ENCODE results near the gene RFNG.

Gene RFNG

DNA sequence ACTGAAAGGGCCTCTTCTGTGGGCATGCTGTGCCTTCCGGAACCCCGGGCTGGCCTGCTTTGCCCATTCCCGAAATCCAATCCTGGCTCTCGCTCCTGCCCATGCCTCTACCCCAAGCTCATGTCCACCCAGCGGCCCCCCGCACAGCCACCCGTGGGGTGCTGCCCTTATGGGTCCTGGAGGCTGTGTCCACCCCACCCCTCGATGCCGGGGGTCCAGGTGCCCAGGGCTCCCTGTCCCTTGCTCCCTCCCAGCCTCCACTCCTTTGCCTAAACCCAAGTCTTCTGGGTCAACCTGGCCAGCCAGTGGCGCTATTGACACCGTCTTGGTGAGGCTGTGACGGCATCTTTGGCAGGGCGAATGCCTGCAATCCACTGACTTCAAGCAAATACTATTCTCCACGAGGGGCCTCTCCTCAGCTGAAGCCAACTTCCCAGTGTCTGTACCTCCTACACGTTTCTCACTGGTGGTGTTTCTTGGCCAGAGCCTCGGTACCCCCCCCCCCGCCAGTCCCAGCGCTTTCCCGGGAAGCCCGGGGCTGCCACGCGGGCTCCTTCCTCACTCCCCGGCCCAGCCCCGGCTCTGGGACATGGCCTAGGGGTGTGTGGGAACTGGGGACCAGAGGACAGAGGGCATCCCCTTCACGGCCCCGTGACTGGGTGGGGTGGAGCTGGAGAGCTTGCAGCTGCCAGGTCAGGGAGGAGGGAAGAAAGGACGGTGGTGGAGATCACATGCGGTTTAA is 26.2 kb upstream of the RFNG start:
- no peak for DNase-seq

DNA sequence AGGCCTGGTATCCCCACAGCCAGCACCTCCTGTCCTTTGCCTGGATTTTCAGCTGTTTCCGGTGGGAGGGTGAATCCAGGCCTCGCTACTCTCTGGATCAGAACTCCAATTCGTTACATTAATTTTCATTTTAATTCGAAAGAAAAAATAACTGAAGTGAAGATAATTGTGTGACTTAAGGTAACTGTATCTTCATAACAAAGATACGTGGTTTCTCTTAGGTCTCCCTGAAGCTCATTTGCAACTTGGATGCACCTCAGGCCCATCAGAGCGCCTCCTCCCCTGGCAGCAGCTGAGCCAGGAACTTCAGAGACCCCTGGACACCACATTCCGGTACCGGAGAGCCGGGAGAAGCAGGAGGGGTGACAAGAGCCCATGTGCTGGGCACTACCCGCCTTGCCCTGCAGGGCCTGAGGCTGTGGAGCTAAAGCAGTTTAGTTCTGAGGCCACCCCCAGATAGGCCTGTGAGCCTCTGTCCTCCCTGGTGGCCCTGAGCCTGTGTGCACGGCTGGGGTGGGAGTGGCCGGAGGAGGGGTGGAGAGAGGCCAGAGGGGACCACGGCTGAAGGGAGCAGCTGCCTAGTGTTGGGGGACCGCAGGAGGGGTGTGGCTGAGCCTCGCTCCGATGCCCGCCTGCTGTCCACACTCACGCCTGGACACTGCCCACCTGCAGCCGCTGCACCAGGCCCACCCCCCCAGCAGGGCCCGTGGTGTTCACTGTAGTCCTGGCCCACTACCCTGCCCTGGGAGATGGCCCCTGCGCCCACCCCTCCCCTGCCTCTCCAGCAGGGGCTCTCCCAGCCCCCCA is 25.4 kb upstream of the RFNG start:
- DNase-seq: no peak

DNA sequence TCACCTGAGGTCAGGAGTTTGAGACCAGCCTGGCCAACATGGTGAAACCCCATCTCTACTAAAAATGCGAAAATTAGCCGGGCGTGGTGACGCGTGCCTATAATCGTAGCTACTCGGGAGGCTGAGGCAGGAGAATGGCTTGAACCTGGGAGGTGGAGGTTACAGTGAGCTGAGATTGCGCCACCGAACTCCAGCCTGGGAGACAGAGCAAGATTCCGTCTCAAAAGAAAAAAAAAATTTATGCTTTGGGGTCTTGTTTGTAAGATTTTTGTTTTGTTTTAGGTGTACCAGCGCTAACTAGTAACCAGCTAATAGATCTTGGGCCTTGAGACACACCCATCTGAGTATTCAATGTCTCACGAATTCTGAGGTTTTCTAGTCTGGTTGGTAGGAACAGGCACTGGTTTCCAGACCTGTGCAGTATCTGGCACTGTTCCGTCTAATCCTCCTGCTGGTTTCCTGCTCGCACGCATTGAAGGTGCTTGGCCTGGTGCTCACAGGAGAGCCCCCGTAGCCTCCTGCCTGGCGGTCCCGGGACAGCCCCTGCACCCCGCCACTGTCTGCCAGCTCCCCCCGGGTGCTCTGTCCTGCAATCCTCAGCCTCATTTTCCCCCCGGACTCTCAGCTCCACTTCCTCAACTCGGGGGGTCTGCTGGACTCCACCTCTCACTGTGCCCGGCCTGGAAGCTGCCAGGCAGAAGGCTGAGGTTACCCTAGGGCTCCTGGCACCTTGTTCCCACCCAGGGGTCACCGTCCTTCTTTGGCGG is 24.6 kb upstream of the RFNG start:
- no peak for DNase-seq

DNA sequence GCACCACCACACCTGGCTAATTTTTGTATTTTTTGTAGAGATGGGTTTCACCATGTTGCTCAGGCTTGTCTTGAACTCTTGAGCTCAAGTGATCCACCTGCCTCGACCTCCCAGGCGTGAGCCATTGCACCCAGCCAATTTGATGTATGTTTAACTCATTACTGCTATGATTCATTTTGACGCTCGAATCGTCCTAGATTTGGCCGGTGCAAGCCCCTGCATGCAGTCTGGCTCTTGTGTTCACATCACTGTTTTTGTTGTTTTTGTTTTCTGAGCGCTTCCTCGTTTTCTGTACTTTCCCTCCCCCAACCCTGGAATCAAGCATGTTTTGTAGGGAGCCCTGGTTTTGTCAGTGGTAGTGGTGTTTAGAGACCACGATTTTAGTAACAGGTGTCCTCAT is 21.8 kb upstream of the RFNG start:
- no peak for DNase-seq

DNA sequence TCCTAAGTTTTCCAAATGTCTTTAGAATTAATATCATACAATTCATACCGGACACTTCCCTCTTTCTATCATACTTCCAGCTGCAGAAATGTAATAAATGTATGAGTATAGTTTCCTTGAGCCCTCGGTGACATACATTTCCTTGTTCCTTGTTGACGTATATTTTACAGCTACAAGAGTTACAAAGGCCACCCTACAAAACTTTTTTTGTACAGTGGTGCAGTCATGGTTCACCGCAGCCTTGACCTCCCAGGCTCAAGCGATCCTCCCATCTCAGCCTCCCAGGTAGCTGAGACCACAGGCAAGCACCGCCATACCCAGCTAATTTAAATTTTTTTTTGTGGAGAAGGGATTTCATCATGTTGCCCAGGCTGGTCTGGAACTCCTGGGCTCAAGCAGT is 21.2 kb upstream of the RFNG start:
- DNase-seq: no peak

DNA sequence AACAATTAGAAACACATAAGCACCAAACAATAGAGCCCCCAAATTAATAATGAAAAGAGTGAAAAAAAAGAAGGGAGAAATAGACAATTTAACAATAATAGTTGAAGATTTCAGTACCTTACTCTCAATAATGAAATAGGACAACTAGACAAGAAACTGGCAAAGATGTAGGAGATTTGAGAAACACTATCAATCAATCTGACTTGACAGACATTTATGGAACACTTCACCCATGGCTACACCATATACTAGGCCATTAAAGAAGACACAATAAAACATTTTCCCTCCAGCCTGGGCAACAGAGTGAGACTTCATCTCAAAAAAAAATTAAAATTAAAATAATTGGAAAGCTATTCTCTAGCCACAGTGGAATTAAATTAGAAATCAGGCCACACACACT is 19.0 kb upstream of the RFNG start:
- DNase-seq: no peak

DNA sequence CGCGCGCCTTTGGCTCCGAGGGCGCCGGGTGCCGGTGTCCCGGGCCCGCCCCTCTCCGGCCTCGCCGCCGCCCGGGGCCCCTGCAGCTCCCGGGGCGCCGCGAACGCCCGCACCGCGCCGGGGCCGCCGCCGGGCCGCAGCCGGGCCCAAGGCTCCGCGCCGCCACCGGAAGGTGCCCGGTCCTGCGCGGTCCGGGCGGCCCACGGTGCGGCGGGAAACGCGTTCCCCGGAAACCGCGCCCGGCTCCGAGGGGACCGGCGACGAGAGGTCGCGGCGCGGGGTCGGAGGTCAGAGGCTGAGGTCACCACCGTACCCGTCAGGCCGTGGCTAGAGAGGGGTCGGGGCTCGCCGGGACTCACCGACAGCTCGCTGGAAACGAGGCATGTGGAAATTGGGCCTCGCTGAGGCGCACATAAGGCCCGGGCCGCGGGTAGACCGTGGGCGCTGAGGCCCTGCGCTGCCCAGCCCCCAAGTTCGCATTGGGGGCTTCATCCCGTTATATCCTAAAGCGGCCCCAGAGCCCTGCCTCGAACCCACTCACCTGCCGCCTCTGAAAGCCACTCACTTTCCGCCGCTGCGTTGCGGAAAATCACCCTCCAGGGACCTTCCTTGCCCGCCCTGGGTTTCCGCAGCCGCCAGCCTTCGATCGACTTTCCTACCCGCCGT is 14.2 kb upstream of the RFNG start, which contains the start of gene DUS1L:
DUS1L (minus strand) TSS at position 167 of the 666 bp plus-strand sequence. CDS start 745 bp downstream, outside the sequence.
- no peak for DNase-seq

DNA sequence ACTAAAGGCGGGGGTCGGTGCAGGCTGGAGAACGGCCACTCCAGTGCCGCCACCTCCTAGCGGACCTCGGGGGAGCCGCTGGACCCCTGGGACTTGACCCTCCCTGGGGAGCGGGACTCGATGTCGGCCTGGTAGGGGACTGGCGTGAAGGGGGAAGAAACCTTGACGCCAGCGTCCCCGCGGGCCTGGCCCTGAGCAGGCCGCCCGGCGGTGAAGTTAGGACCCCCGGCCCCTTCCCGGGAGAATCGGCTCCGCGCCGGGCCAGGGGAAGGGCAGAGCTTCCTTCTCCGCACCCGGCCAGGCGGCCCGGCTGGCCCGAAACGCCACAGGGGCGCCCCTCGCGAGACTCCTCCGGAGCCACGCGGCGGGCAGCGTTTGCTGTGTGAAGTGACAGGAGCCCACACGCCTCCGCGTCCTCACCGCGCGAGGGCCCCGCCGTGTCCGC is 13.6 kb upstream of the RFNG start:
- no peak for DNase-seq

DNA sequence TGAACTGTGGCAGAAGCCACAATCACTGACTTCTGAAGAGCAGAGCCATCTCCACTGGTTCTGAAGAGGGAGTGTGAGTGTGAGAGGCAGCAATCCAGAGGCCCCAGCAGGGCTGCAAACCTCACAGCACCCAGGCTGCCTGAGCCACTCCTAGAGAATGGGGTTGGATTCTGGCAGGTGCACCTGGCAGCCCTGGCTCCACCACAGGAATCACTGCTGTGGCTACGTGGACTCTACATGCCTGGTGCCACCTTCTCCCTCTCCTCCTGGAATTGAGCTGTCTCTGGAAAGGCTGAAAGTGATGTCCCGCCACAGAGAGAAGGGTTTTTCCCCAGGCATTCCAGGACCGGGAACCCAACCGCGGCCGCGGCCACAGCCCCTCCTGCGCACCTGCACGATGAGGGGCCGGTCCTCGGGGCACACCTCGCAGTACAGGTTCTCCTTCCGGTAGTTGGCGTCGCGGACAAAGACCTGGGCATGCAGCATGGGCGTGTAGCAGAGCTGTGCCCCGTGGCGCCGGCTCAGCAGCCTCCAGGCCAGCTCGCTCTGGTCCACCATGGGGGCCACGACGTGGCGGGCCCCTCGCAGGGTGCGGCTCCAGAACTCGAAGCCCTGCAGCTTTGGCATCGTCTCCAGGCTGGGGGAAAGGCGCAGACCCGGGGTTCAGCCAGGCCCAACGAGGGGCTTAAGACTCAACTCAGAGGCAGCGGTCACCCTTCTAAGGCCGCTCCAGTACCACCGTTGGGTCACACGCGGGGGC is 13.0 kb upstream of the RFNG start:
- no peak for DNase-seq

DNA sequence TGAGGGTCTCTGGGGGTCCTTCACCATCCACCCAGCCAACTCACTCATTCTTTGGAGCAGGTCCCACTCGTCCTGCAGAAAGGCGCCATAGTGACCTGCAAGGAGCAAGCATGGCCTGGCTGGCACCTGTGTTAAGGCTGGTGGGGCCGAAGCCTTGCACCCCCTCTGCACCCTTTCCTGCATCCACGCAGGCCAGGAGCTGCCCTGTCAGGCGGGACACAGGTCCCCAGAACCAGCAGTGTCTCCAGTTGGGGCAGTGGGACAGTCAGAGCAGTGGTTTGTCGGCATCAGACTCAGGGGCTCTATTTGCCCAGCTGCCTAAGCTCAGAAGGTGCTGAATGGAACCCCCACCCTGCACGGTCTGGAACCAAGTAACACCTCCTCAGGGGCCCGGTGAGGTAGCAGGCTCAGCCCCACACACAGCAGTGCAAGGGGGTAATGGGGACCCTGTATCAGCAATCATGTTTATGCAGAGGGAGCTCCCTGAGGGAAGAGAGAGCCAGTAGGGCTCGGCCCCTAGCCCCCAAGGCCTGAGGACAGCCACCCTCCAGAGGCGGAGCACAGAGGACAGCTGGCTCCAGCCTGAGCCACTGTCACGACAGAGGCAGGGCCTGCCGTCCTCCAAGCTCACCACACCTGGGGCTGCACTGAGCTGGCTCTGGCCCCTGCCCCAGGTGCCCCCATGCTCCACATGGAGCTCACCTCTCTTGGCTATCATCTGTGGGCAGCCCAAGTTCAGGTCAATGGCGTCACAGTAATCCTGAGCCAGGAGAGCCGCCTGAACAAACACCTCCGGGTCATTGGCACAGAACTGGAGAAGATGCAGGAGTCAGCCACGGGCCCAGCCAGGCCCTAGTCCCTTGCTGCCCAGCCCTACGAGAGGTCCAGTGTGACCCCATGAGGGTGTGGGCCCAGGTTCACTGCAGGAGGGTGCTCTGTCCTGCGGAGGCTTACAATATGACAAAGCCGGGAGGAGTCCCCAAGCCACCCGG is 12.1 kb upstream of the RFNG start:
- DNase-seq: no peak

DNA sequence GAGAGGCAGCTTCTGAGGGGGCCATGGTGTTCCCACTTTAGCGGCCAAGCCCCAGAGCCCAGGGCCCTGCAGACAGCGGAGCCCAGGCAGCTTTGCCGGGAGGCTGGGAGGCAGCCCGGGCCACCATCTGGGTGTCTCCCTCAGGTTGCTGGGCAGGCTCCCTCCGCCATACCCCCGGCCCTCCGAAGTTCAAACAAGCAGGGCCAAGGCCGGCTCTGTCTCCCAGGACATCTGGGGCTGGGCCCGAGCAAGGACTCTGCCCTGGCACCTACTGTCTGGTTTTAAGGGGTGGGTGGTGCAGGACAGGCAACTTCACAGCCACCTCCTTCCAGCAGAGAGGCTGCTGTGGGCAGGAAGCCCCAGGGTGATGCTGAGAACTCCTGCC is 11.4 kb upstream of the RFNG start:
- no peak for DNase-seq

DNA sequence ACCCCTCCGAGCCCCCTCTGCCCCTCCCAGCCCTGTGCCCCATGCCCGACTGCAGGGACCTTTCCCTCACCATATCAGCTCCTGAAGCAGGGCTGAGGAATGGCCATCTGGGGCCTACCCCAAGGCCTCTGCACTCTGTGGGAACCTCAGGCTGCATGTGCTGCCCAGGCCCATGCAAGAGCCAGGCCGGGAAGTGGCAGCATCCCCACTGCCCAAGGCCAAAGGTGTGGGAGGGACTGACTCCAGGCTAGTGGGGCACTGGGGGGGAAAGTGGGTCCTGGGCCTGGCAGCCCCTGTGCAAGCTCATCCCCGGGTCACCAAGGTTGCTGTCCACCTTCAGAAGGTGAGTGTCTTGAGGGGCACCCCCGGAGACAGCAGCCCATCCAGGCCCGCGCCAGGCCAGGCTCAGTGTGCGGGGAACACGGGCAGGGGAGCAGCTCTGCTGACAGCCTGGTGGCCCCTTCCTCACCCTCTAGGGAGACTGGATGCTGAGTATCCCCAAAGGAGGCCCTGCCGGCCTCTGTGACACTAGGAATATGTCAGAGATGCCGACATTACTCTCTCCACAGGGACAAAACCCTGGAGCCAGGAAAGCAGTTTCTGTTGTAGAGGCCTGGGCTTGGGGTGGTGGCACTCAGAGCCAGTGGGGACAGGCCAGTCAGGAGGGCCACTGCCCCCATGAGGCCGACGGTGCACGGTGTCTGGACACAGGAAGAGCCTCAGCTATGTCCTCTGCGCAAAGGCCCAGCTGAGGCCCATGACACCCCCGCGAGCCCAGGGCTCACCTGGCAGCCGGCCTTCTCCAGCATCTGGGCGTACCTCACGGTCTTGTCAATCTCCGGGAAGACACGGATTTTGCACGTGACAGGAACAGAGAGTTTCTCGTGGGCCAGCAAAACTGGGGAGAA is 10.7 kb upstream of the RFNG start:
- DNase-seq: no peak

DNA sequence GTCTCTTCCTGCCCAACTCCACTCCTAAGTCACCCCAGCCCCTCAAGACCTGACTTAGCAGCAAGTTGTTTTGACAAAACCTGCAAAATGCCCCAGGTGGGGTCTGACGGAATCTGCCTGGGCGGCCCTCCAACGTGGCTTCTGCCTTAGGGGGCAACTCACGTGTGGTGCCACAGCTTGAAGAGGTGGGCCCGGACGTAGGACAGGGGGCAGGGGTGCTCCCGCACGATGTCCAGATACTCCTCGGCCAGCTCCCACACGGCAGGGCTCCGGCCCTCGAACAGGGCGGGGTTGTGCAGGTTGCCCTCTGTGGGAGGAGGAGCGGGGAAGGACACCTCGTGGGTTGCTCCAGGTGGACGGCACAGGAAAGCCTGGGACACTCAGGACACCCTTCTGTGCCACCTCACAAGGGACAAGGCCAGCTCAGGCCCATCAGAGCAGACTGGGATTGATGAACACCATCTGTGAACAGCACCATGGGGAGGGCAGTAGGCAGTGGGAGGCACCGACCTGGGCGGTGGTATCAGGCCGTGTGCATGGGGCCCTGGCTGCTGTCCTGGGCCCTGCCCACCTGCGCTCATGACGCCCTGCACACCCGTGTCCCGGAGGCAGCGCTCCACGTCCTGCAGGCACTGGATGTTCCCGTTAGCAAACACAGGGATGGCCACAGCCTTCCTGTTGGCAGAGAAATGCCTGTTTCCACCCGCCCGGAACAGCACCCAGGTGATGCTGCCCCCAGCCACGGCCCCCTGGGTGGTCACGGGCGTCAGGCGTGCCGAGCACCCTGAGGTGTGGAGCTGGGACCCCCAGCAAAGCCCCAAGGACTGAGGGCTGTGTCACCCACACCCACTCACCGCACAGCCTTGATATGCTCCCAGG is 9.7 kb upstream of the RFNG start:
- no peak for DNase-seq

DNA sequence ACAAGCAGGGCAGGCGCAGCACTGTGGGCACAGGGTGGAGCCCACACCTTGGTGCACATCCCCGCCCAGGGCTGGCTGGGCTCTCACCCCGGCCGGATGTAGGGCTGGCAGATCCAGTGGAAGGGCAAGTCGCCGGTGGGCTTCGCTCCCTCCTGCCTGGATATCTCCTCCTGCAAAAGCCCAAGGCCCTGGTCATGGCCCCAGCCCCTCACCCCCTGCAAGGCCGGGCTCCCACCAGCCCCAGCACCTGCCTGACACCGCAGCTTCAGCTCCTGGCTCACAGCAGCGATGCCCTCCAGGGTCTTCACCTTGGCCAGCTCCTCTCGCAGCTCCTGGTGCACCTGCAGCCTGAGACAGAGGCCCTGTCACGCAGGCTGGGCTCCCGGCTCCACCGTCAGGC is 9.0 kb upstream of the RFNG start:
- DNase-seq: no peak

DNA sequence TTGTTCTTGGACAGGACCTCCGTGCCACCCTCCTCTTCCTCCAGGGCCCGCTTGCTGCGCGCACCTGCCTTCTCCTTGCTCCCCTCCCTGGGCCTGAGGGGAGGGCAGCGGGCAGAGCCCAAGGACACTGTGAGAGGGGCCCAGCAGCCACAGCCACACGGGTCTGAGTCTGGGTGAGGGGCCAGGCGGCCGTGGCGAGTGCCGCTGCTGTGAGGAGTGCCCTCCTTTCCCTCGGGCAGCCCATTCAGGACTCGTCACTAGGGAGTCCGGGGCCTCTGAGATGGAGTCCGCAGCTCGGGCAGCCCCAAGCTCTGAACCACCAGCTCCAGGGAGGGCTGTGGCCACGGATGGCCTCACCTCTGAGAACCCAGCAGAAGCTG is 8.4 kb upstream of the RFNG start:
- no peak for DNase-seq

DNA sequence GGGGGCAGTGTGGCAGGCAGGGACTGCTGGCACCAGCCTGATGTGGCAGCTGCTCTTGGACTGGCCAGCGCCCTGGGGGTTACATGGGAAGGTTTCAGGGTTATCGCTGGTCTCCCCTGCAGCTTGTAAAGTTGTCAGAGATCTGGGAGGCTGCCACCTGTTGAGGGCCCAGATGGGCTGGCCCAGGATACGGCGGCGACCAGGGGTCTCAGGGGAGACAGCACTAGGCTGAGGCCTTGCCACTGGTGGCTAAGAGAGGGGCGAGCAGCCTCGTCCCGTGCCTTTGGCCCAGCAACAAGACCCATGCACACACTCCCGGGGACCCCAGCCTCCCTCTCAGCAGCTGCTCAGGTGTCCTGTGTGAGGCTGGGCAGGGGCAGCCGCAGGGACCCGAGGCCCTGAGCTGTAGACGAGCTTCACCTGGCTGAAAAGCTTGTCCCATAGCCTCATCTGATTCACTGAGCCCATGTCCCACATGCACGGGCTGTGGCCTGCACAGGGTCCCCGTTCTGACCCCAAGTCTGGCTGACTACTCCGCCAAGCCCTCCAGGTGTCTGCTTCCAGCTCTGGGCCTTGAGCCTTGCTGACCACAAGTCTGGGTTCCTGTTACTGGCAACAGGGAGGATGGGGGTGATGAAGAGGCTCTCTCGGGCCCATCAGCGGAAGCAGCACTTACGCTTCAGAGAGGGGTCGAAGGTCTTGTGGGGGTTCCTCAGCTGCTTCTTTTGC is 7.8 kb upstream of the RFNG start:
- DNase-seq: no peak

DNA sequence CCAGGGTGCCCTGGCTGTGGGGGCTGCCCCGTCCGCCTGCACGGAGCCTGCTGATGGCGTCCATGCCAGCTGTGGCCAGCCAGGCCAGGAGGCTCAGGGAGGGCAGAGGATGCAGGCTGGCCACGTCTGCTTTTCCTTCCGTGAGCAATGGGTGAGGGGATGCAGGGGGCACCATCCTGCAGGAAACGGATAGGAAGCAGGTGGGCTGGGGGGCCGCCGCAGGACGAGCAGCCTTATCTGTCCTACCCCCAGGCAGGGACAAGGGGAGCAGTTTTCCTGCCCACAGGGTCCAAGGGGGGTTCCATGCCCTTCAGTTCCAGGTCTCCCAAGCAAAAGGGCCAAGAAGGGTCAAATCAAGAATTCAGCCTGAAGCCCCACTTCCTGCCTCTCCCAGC is 7.2 kb upstream of the RFNG start:
- no peak for DNase-seq

DNA sequence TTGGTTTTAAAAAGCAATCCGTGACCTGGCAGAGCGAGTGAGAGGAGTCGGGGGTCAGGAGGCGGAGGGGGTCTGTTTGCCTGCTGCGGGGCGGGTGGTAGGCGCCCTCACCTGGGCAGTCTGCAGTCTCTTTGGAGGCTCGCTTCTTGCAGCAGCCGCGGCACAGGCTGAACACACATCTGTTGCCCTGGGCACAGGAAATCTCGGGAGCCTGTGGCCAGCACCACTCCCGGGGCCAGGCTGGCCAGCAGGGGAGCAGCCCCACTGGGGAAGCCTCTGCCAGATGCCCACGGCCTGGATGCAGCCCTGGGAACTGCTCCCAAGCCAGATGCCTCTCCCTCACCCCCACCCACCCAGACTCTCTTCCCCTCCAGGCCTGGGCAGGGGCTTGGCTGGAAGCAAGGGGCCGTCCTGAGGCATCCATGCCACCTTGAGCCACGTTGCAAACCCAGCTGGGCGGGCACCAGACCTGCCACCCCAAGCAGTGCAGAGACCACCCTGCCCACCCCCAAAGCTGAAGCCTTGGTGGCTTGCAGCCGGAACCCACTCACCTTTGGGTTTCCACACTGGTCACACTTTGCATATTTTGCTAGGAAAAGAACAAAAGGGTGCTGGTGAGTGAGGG is 6.7 kb upstream of the RFNG start:
- no peak for DNase-seq

All from NCI-H1092 (cell line).